Parathyroid adenoma (tissue), 2 donors: ENCODE measurements around the gene DACH1.

Source experiments
- H2AFZ ChIP-seq: fragments of 300-600 bp; sonication (generic); one replicate; pipeline ENCODE4 v1.7.0; 2017; ENCODE audit warnings: antibody characterized with exemption, mild to moderate bottlenecking
- H3K27ac ChIP-seq: fragments of 300-600 bp; sonication (generic); one replicate; pipeline ENCODE4 v1.7.0; 2017
- H3K27me3 ChIP-seq: fragments of 300-600 bp; sonication (generic); one replicate; pipeline ENCODE4 v1.7.0; 2017; ENCODE audit warnings: low read length; ENCODE audit not compliant: control insufficient read depth, insufficient read depth
- H3K36me3 ChIP-seq: fragments of 300-600 bp; sonication (generic); one replicate; pipeline ENCODE4 v1.7.0; 2017; ENCODE audit warnings: low read length; ENCODE audit not compliant: control insufficient read depth, insufficient read depth
- H3K4me1 ChIP-seq: fragments of 300-600 bp; sonication (generic); one replicate; pipeline ENCODE4 v1.7.0; 2017; ENCODE audit warnings: control low read depth
- H3K4me2 ChIP-seq: fragments of 300-600 bp; sonication (generic); one replicate; pipeline ENCODE4 v1.7.0; 2017; ENCODE audit warnings: low read length
- H3K4me3 ChIP-seq: fragments of 300-600 bp; sonication (generic); one replicate; pipeline ENCODE4 v1.7.0; 2017; ENCODE audit warnings: low read depth, low read length
- H3K79me2 ChIP-seq: fragments of 300-600 bp; sonication (generic); one replicate; pipeline ENCODE4 v1.7.0; 2017; ENCODE audit warnings: control low read depth
- H3K9ac ChIP-seq: fragments of 300-600 bp; sonication (generic); one replicate; pipeline ENCODE4 v1.7.0; 2017; ENCODE audit warnings: mild to moderate bottlenecking
- H3K9me3 ChIP-seq: fragments of 300-600 bp; sonication (generic); one replicate; pipeline ENCODE4 v1.7.0; 2017; ENCODE audit warnings: low read length; ENCODE audit not compliant: control insufficient read depth
- TF ChIP-seq, protein P1 (sequence below): fragments of 300-600 bp; sonication (generic); IDR thresholded peaks from one replicate; pipeline ENCODE4 v1.7.0; 2017; ENCODE audit warnings: antibody characterized with exemption, mild to moderate bottlenecking
- donor health status: primary hyperparathyroidism.

Gene DACH1

DNA sequence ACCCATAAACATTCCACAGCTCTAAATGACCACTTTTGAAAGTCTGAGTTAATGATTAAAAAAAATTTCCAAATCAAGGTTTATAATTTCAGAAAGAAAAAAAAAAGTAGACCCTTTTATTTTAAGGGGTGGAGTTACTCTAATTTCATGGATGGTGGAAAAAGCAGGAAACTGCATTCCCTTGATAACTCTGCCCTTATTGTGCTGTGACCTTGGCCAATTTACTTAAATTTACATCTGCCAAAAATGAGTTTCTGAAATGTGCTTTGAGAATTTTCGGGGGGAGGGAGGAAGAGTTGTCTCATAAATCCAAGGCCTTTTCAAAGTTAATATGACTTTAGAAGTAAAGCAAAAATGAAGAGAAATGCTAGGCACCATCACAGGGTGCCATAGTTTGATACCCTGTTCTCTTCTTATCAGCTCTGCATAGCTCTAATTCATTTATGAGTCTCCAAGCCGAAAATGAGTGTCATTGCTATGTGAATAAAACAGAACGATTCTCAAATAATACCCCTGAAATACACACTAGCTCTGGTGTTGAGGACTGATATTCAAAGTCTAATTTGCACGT, 367.0 kb downstream of the DACH1 start:
- no peaks in the 10 kb centered on the region for H3K36me3 ChIP-seq
- H3K9ac ChIP-seq: no peak overlapping the region
- H3K9me3 ChIP-seq: no peaks in the 10 kb centered on the region
- TF ChIP-seq, protein P1, sequence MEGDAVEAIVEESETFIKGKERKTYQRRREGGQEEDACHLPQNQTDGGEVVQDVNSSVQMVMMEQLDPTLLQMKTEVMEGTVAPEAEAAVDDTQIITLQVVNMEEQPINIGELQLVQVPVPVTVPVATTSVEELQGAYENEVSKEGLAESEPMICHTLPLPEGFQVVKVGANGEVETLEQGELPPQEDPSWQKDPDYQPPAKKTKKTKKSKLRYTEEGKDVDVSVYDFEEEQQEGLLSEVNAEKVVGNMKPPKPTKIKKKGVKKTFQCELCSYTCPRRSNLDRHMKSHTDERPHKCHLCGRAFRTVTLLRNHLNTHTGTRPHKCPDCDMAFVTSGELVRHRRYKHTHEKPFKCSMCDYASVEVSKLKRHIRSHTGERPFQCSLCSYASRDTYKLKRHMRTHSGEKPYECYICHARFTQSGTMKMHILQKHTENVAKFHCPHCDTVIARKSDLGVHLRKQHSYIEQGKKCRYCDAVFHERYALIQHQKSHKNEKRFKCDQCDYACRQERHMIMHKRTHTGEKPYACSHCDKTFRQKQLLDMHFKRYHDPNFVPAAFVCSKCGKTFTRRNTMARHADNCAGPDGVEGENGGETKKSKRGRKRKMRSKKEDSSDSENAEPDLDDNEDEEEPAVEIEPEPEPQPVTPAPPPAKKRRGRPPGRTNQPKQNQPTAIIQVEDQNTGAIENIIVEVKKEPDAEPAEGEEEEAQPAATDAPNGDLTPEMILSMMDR: no peak
- H3K4me2 ChIP-seq: no peak overlapping the region
- H2AFZ ChIP-seq: no peak overlapping the region
- no peaks in the 10 kb centered on the region for H3K27me3 ChIP-seq
- H3K79me2 ChIP-seq: no peaks in the 10 kb centered on the region
- H3K4me3 ChIP-seq: no peak overlapping the region
- no peak overlapping the region for H3K27ac ChIP-seq
- no peaks in the 10 kb centered on the region for H3K4me1 ChIP-seq

DNA sequence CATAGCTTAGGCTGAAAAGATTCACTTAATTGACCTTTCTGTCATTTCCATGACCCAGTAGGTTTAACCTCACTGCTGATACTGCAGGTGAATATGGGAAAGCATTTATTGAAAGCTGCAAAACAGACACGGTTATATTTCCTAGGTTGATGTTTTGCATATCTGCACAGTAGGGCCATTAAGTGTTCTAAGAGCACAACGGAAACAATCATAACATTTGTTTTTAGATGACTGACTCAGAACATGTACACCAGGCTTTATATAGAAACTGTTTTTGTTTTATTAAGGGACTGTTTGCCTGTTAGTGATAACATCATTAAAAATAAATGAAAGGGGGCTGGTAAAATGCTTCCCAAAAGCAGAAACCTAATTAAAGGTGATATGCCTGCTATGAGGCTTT, 367.8 kb downstream of the DACH1 start:
- no peaks in the 10 kb centered on the region for H3K9me3 ChIP-seq
- H2AFZ ChIP-seq: no peak overlapping the region
- H3K27ac ChIP-seq: no peak overlapping the region

DNA sequence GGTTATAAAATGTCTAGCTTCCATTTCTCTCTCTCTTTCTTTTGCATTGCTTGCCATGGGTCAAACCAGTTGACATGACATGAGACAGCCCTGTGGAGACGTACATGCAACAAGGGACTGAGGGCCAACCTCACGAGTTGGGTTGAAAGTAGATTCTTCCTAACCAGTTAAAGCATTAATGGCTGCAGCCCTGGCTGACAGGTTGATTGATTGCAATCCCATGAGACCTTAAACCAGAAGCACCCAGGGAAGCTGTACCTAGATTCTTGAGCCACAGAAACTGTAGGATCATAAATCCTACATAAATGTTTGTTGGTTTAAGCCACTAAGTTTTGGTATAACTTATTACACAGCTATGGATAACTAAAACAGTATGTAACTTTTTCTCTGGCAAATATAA, 373.8 kb downstream of the DACH1 start:
- Histone ChIP-seq H3K9me3 (no peaks in the 10 kb centered on the region), H3K4me3 (no peak overlapping the region)
- TF ChIP-seq, protein P1: no peak

More for the DNA sequence above, 367.8 kb downstream of the DACH1 start:
- Histone ChIP-seq H3K9ac (no peak overlapping the region), H3K27me3 (no peaks in the 10 kb centered on the region), H3K79me2 (no peaks in the 10 kb centered on the region), H3K4me3 (no peak overlapping the region), H3K36me3 (no peaks in the 10 kb centered on the region), H3K4me2 (no peak overlapping the region), H3K4me1 (no peaks in the 10 kb centered on the region)
- TF ChIP-seq, protein P1: no peak

DNA sequence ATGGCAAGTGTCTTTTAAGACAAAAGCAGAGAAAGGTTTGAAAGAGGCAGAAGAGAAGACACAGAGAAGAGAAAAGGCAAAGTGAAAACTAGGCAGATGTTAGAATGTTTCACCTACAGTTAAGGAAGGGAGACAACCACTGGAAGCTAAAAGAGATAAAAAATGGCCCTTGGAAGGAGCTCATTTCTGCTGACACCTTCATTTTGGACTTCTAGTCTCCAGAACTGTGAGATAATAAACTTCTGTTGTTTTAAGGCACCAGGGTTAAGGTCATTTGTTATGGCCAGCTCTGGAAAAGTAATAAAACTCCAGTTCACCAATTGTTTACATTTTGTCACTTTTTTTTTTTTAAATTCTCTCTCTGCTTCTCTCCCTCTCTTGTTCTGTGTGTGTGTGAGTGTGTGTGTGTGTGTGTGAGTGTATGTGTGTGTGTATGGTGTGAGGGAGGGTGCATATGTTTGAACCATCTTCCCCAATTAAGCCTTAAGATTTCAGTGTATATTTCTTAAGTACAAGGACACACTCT, 374.6 kb downstream of the DACH1 start:
- H3K4me2 ChIP-seq: no peak overlapping the region
- H3K79me2 ChIP-seq: no peaks in the 10 kb centered on the region
- no peak overlapping the region for H2AFZ ChIP-seq
- TF ChIP-seq, protein P1: no peak
- H3K9ac ChIP-seq: no peak overlapping the region
- H3K4me1 ChIP-seq: no peaks in the 10 kb centered on the region
- H3K27ac ChIP-seq: no peak overlapping the region
- H3K36me3 ChIP-seq: no peaks in the 10 kb centered on the region
- H3K4me3 ChIP-seq: no peak overlapping the region
- H3K9me3 ChIP-seq: no peaks in the 10 kb centered on the region
- no peaks in the 10 kb centered on the region for H3K27me3 ChIP-seq

More for the DNA sequence above, 373.8 kb downstream of the DACH1 start:
- no peaks in the 10 kb centered on the region for H3K27me3 ChIP-seq
- no peaks in the 10 kb centered on the region for H3K4me1 ChIP-seq
- no peaks in the 10 kb centered on the region for H3K36me3 ChIP-seq
- no peak overlapping the region for H2AFZ ChIP-seq
- H3K79me2 ChIP-seq: no peaks in the 10 kb centered on the region
- no peak overlapping the region for H3K4me2 ChIP-seq
- H3K9ac ChIP-seq: no peak overlapping the region
- no peak overlapping the region for H3K27ac ChIP-seq

DNA sequence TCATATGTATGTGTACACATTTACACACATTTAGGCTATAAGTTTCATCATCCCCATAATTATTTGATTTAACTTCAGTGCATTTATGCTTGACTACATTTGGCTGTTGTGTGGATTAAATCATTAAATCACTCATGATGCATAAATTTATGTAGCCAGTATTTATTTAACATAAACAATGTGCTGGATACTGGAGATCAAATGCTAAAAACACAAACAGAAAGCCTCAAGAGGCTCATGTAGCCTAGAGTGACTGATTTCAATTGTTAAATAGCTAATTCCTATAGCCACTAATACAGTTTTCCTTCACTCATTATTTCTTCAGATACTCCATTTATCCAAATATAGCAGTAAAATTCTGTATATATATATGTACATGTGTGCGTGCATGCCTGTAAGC, 376.0 kb downstream of the DACH1 start:
- TF ChIP-seq, protein P1: no peak
- no peaks in the 10 kb centered on the region for H3K27me3 ChIP-seq
- no peaks in the 10 kb centered on the region for H3K4me1 ChIP-seq
- no peak overlapping the region for H2AFZ ChIP-seq
- H3K36me3 ChIP-seq: no peaks in the 10 kb centered on the region
- H3K79me2 ChIP-seq: no peaks in the 10 kb centered on the region
- no peaks in the 10 kb centered on the region for H3K9me3 ChIP-seq
- no peak overlapping the region for H3K27ac ChIP-seq
- H3K4me3 ChIP-seq: no peak overlapping the region
- H3K4me2 ChIP-seq: no peak overlapping the region
- no peak overlapping the region for H3K9ac ChIP-seq
